B cell (primary cell): ENCODE measurements around the gene FHDC1. TPM values are rescaled to one million over a fixed set of nuclear protein-coding genes. Genes with fewer than 3 reads are reported as not detected.

Experiments used
- ATAC-seq: fragments of 200-7000 bp; cut with Tn5 transposase; one replicate; pipeline ENCODE4 v1.10.0; 2021; ENCODE audit warnings: low read depth, mild to moderate bottlenecking, moderate number of reproducible peaks, moderate library complexity
- CTCF ChIA-PET: fragments of 350-600 bp; sonication (Branson Sonifier 250); formaldehyde crosslinking; loops from one replicate; lab custom pipeline; 2021; ENCODE audit warnings: antibody characterized with exemption, inconsistent platforms; lab: Charles Lee
- POLR2A ChIA-PET: fragments of 350-600 bp; sonication (Branson Sonifier 250); formaldehyde crosslinking; loops from one replicate; lab custom pipeline; 2021; ENCODE audit warnings: antibody characterized with exemption; lab: Charles Lee
- DNase-seq: peaks from one replicate; pipeline ENCODE4 v3.0.0; 2013
- H2AFZ ChIP-seq: 2 replicates; pipeline ENCODE4 v1.6.1; 2012; ENCODE audit warnings: mild to moderate bottlenecking, low read depth, low read length; ENCODE audit not compliant: insufficient read depth, poor library complexity, severe bottlenecking
- H3K27ac ChIP-seq, 2 donors: 1 replicate in 1 of 2; 2 replicates in 1 of 2; pipeline ENCODE4 v1.5.1; 2012 to 2013; ENCODE audit warnings: low read length in 2 of 2, mild to moderate bottlenecking in 2 of 2, moderate library complexity in 1 of 2
- H3K27me3 ChIP-seq, 4 experiments: fragments of 200-600 bp in 1 of 4; sonication (generic) in 1 of 4; replicated peaks in 1 of 4; 1 replicate in 2 of 4; 2 replicates in 2 of 4; pipeline versions ENCODE4 v1.6.1 to v1.7.0; 2013 to 2016; ENCODE audit warnings: low read length in 3 of 4, mild to moderate bottlenecking in 2 of 4, mixed read lengths in 1 of 4, moderate library complexity in 1 of 4; ENCODE audit not compliant: insufficient read depth in 4 of 4, control insufficient read depth in 3 of 4; ENCODE audit errors: control extremely low read depth in 1 of 4
- H3K36me3 ChIP-seq, 2 experiments: replicated peaks in 1 of 2; 1 replicate in 1 of 2; 2 replicates in 1 of 2; pipeline versions ENCODE4 v1.6.1 to v1.7.1; 2013; ENCODE audit warnings: low read length in 1 of 2; ENCODE audit not compliant: insufficient read depth in 2 of 2, control insufficient read depth in 1 of 2; ENCODE audit errors: control extremely low read depth in 1 of 2, extremely low read depth in 1 of 2
- H3K4me1 ChIP-seq, 2 donors: fragments of 200-600 bp in 1 of 2; sonication (generic) in 1 of 2; 1 replicate in 1 of 2; 2 replicates in 1 of 2; pipeline versions ENCODE4 v1.5.1 to v1.6.1; 2013 to 2017; ENCODE audit warnings: low read length in 2 of 2; ENCODE audit not compliant: control insufficient read depth in 2 of 2, insufficient read depth in 2 of 2
- H3K4me2 ChIP-seq: replicated peaks from 2 replicates; pipeline ENCODE3; 2012; ENCODE audit warnings: mild to moderate bottlenecking, low read depth, low read length; ENCODE audit not compliant: poor library complexity, severe bottlenecking
- H3K4me3 ChIP-seq, 5 experiments: fragments of 200-600 bp in 1 of 5; sonication (generic) in 1 of 5; 1 replicate in 3 of 5; 2 replicates in 2 of 5; pipeline versions ENCODE4 v1.5.1 to v1.7.0; 2011 to 2016; ENCODE audit warnings: low read length in 4 of 5, mild to moderate bottlenecking in 4 of 5, low read depth in 2 of 5, control low read depth in 1 of 5, moderate library complexity in 1 of 5; ENCODE audit not compliant: insufficient read depth in 1 of 5; ENCODE audit errors: control extremely low read depth in 1 of 5, extremely low read depth in 1 of 5
- H3K79me2 ChIP-seq: fragments of 200-600 bp; sonication (generic); one replicate; pipeline ENCODE4 v1.6.0; 2016; ENCODE audit warnings: low read length; ENCODE audit not compliant: control insufficient read depth, insufficient read depth
- H3K9ac ChIP-seq: fragments of 200-600 bp; sonication (generic); 2 replicates; pipeline ENCODE4 v1.6.1; 2017; ENCODE audit warnings: mild to moderate bottlenecking, low read length, moderate library complexity
- H3K9me3 ChIP-seq, 3 donors: one replicate each; pipeline versions ENCODE4 v1.6.1 to v1.7.1; 2013; ENCODE audit warnings: low read length in 2 of 3; ENCODE audit not compliant: control insufficient read depth in 2 of 3, insufficient read depth in 1 of 3; ENCODE audit errors: control extremely low read depth in 1 of 3
- H4K20me1 ChIP-seq: 2 replicates; pipeline ENCODE4 v1.6.0; 2012; ENCODE audit warnings: mild to moderate bottlenecking, low read length; ENCODE audit not compliant: insufficient read depth, control insufficient read depth, poor library complexity, severe bottlenecking
- H3K27ac Mint-ChIP-seq: one replicate; pipeline ENCODE4 v1.8.0; 2021; ENCODE audit warnings: mixed read lengths
- H3K27me3 Mint-ChIP-seq: one replicate; pipeline ENCODE4 v1.8.0; 2021; ENCODE audit warnings: mixed read lengths
- H3K4me1 Mint-ChIP-seq: one replicate; pipeline ENCODE4 v1.8.0; 2021; ENCODE audit warnings: mixed read lengths
- H3K4me3 Mint-ChIP-seq: one replicate; pipeline ENCODE4 v1.8.0; 2021; ENCODE audit warnings: mixed read lengths
- H3K9me3 Mint-ChIP-seq: one replicate; pipeline ENCODE4 v1.8.0; 2022; ENCODE audit warnings: mixed read lengths; ENCODE audit not compliant: insufficient read depth
- EZH2 ChIP-seq: IDR thresholded peaks from 2 replicates; pipeline ENCODE4 v1.6.1; 2012; ENCODE audit warnings: borderline replicate concordance, low read depth, mild to moderate bottlenecking, moderate library complexity, low read length; ENCODE audit not compliant: insufficient read depth, poor library complexity, severe bottlenecking
- WGBS: methylation state at CpG from one replicate; pipeline ENCODE4 v1.1.5; 2013; ENCODE audit warnings: missing lambda C conversion rate; ENCODE audit not compliant: insufficient coverage; 5-methylcytosine and 5-hydroxymethylcytosine counted together
- intact Hi-C: fragments of 100-400 bp; cut with micrococcal nuclease; formaldehyde crosslinking; loops from one replicate; pipeline ENCODE4 v1.10.0; 2022
- polyA minus RNA-seq: library from RNA; depleted of rRNA, polyadenylated mRNA; stranded (reverse); fragments of >200 nt; gene quantifications from 2 replicates; pipeline ENCODE4 v1.2.3, GENCODE V29; 2012
- polyA plus RNA-seq: library from polyadenylated mRNA; depleted of rRNA; stranded (reverse); fragments of >200 nt; gene quantifications from 2 replicates; pipeline ENCODE4 v1.2.3, GENCODE V29; 2012
- total RNA-seq, 2 donors: library from RNA; stranded (reverse); fragments of 120-200 nt in 1 of 2; gene quantifications; 1 replicate in 1 of 2; 2 replicates in 1 of 2; pipeline versions ENCODE4 v1.2.3 to v1.2.4, GENCODE V29; 2013 to 2022

The FHDC1 gene, protein sequence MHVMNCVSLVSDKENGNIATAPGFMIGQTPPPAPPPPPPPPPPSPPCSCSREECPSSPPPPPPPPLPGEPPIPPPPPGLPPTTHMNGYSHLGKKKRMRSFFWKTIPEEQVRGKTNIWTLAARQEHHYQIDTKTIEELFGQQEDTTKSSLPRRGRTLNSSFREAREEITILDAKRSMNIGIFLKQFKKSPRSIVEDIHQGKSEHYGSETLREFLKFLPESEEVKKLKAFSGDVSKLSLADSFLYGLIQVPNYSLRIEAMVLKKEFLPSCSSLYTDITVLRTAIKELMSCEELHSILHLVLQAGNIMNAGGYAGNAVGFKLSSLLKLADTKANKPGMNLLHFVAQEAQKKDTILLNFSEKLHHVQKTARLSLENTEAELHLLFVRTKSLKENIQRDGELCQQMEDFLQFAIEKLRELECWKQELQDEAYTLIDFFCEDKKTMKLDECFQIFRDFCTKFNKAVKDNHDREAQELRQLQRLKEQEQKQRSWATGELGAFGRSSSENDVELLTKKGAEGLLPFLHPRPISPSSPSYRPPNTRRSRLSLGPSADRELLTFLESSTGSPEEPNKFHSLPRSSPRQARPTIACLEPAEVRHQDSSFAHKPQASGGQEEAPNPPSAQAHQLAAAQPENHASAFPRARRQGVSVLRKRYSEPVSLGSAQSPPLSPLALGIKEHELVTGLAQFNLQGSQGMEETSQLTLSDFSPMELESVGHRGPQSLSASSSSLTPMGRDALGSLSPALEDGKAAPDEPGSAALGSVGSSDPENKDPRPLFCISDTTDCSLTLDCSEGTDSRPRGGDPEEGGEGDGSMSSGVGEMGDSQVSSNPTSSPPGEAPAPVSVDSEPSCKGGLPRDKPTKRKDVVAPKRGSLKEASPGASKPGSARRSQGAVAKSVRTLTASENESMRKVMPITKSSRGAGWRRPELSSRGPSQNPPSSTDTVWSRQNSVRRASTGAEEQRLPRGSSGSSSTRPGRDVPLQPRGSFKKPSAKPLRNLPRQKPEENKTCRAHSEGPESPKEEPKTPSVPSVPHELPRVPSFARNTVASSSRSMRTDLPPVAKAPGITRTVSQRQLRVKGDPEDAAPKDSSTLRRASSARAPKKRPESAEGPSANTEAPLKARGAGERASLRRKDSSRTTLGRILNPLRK
- 0.56 and 0.57 TPM in 2 replicates for total RNA-seq
- 0.23 TPM for total RNA-seq (2013)
- polyA plus RNA-seq = 0.13 and 0.16 TPM in 2 replicates
- 0.17 and 0.29 TPM in 2 replicates for polyA minus RNA-seq

DNA sequence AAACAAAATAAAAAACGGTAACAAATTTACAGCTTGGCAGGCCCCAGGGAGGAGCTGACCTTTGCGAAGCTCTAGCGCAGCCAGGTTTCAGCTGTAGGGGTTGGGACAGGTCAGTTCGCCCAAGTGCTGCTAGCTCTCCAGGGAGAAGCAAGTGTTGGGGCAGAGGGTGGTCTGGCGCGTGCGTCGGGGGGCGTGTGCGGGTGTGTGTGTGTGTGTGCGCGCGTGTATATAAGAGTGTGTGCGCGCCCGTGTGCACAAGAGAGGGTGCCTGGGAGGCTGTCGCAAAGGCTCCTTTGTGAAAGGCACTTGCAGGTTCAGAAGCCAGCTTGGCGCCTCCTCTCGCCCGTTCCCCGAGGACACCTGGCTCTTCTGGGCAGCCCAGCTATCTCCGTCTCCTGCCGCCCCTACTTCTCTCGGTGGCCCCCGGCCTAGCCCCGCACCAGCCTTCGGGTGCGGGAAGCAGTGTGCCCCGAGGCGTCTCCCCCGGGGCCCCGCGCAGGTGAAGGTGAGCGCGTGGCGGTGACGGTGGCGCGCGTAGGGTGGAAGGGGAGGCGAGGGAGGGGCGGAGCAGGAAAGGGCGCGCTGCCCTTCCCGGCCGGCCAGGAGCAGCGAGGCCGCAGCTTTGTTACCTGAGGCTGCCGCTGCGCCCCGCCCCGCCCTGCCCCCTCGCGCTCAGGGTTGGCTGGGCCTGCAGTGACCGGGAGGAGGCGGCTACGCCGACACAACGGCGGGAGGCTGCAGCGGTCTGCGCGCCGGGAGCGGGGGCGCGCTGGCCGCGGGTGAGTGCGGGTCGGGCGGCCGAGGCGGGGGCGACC is at the start of gene FHDC1:
TSS of gene FHDC1 (plus strand) at position 693 of the 815 bp plus-strand sequence. CDS start 6,735 bp downstream, outside the sequence.
- no peak for TF ChIP-seq EZH2
- peaks cover 27% of the 10 kb centered on the region for H3K4me1 Mint-ChIP-seq
- peak; percentile 64 for DNase-seq
- H4K20me1 ChIP-seq = no peaks in the 10 kb centered on the region
- peaks cover 0 to 2% (median 0%) of the 10 kb centered on the region in 3 donors for H3K9me3 ChIP-seq
- H3K9ac ChIP-seq = peak within 1 kb of the TSS; percentile 65
- no peaks in the 10 kb centered on the region for H3K79me2 ChIP-seq
- peak within 1 kb of the TSS; percentile 84 for H3K4me3 Mint-ChIP-seq
- ChIA-PET POLR2A (no interaction called here), CTCF (interaction anchor here (0.9 to 2.7 kb wide), 4 partner anchors 74 to 708 kb away, joined by 3 to 8 read pairs (median 6); no protein-coding TSS in a partner anchor)
- intact Hi-C loops = loop anchor here (2.0 kb wide), 1 partner anchor 193 kb away; no protein-coding TSS in a partner anchor
- H3K27ac ChIP-seq = no peak within 1 kb of the TSS
- peak within 1 kb of the TSS; percentile 74 for H2AFZ ChIP-seq
- H3K4me3 ChIP-seq = peak within 1 kb of the TSS; percentile 51 to 81 (median 60)
- WGBS = under 1% methylated on average over 75 of the region's 75 CpGs
- peak within 1 kb of the TSS; percentile 90 for H3K4me2 ChIP-seq
- peaks cover 50% of the 10 kb centered on the region for H3K27me3 Mint-ChIP-seq
- H3K4me1 ChIP-seq = peaks cover 23 to 25% of the 10 kb centered on the region in 2 donors
- no peaks in the 10 kb centered on the region for H3K9me3 Mint-ChIP-seq
- H3K27me3 ChIP-seq = peaks cover 0 to 56% (median 27%) of the 10 kb centered on the region in 4 experiments
- peak; percentile 42 for ATAC-seq
- H3K36me3 ChIP-seq = no peaks in the 10 kb centered on the region
- H3K27ac Mint-ChIP-seq = no peak within 1 kb of the TSS
